Endometrial microvascular endothelial cells (primary cell): ENCODE results near the gene ZFHX2. TPM values are rescaled to one million over a fixed set of nuclear protein-coding genes. Genes with fewer than 3 reads are reported as not detected.

Experiments used
- in situ Hi-C: cut with HindIII; loops from 2 replicates; pipeline ENCODE4 v1.10.0; 2017; ENCODE audit warnings: low sequenced_read_pairs, low pct_unique_long_range_greater_than_20kb; ENCODE audit errors: inconsistent ontology term
- total RNA-seq: library from RNA; depleted of rRNA; stranded (reverse); fragments of >200 nt; gene quantifications from one replicate; pipeline ENCODE4 v1.2.3, GENCODE V29; 2015; ENCODE audit errors: inconsistent ontology term

Gene ZFHX2
- total RNA-seq, 1 donor from 2014 or later = under 0.01 TPM

DNA sequence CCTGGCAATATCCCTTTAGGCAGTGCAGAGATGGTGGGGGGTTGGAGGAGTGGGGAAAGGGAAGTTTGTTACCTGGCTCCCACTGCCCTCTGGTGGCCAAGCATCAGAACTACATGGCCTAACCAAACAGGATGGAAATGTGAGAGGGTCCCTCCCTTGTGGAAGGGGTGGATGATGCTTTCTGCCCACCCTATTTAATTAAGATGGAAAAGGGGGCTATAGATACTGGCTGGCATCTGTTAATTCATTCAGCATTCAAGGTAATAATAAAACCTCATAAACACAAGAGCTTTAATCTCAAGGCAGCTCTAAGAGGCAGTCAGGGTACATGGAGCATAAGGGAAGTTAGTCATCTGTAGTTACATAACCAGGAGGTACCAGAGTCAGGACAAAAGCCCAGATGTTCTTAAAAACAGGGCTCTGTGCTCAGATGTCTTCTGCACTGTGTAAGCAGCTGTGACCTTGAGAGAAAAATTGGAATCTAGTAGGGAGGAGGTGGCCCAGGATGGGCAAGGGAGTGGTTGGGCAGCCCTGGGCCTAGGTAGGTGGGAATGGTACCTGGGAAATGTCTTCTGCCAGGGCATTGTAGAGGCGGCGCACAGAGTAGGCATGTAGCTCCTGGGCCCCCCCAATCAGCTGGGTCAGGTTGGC lies 11.4 kb upstream of the ZFHX2 start:
- in situ Hi-C loops = no loop called here

DNA sequence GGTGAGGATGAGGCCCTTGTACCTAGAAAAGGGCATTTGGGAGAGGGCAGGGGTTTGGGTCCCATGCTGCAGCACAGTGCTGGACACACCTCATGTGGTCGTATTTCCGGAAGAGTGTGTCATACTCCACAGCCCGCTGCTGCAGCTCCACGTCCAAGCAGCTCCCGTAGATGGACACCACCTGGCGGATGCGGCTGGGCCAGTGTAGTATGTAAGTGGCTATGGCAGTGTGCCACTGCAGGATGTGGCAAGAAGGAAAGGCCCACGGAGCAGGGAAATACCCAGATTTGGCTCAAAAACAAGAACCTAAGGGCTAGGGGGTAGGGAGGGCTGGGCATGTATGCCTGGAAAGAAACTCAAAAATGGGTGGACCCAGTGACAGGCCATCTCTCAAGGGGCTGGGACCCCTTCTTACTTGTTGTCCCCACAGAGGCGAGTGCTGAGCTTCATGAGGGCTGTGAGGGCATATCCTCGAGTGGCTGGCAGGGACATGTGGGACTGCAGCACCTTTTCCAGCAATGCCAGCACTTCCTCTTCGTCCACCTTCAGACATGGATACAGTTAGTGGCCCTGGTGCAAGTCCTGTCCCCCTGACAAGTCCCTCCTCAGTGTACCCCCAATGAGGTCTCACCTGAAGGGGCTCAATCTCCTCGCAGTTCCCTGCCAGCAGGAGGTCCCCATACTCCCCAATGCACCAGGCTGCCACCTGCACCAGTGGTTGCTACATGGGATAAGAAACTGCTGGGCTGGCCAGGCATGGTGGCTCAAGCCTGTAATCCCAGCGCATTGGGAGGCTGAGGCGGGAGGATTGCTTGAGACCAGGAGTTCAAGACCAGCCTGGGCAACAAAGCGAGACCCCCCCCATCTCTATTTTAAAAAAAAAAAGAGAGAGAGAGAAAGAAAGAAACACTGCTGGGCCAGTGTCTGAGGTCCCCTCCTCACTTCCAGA lies 10.6 kb upstream of the ZFHX2 start:
- in situ Hi-C loops = no loop called here

DNA sequence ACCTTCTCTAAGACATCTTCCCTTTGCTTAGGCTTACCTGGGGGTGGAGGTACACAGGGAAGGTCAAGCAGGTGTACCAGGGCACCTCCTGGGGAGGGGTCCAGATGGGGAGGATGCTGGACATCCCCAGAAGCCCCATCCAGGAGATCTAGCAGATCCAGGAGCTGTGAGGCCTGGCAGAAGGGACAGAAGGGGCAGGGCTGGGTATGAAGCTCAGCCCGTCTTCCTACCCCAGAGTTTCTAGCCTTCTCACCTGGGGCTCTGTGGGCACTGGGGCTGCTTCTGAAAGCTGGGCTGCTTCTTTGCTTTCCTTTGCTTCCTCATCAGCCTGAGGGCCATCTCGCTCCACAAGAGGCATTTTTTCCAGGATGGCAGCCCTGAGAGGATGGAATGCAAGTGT lies 9.7 kb upstream of the ZFHX2 start:
- in situ Hi-C loops = no loop called here

DNA sequence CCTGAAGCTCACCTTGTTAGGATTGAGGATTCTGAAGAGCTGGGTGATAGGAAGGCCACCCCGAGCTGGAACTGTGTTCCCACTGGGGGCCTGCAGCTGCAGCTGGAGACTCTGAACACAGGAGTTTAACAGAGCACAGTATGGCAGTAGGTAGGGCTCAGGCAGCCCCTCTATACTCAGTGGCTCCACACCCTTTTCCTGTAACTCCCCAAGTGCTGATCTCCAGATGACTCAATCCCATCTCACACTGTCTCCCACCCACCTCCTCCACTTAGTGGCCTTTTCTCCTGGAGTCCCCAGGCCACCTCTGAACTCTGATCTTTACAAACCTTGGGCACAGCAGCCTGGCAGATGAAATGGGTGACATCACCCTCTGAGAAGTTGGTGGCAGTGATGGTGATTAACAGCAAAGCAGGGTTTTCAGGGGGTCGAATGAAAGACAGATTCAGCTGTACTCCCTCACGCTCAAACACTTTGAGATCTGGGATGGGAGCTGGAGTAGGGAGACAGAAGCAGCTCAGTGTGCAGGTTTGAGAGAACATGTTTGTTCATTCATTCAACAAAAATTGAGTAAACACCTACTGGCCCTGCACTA lies 8.5 kb upstream of the ZFHX2 start:
- in situ Hi-C loops = no loop called here

DNA sequence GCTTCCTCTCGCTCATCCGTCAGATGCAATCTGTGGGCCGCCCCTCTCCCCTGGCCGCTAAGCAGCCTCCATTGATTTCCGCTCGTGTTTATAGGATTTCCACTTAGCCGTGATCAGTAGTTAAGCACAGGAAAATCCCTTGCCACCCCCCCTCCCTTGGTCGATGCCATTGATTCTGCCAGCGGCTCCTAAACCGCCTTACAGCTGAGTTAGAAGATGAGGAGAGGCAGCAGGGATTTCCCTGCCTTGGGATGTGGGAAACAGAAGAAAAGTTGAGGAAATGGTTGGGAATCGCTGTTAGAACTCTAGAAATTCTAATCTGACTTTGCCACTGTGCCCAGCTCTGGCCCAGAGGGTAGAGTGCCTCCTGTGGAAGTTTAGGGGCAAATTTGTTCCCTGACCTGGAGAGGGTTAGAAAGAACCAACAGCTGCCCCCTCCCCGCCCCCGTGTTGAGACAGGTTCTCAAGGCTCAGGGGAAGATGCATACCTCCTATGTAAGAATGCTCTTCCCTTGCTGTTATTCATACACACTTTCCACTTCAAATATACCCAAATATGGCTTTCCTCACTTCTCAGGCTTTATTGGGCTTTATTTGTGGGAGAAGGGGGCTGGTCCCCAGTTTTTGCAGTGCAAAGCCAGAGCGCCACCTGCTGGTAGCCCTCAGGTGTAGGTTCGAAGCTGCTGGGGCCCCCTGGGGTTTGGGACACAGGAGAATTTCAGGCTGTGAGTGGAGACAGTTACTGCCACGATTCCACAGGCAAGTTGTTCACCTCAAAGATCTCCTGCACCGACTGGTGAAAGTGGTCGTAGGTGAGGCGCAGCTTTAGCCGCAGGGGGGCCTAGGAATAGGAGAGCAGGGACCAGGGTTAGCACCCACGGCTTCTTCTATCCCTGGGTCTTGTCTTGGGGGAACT lies 7.7 kb upstream of the ZFHX2 start:
- in situ Hi-C loops = no loop called here

DNA sequence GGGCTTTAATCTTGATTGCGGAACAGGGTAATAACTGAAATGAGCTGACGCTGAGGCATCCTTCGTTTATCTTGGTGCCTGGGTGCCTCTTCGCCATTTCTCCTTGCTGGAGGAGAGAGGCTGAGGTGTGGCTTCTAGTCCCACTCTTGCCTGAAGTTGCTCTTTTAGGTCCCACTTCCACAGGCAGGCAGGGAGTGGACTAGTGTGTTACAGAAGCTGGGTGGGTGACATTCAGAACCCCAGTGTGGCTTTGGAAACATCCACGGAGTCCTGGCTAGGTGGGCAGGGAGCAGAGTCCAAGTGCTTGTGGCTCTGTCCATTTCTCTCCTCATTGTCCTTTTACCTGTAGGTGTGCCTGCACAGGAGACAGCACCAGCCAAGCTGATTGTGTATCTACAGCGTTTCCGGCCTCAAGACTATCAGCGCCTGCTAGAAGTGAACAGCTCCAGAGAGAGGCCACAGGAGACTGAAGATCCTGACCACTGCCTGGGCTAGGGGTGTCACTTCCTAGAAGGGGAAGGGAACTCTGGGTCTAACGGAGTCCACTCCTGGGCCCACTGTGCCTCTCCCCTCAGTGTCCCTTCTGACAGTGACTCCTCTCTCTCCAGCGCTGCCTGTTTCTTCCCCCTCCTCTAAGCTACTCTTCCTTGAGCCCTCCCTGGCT lies 6.9 kb upstream of the ZFHX2 start:
- in situ Hi-C loops = no loop called here

DNA sequence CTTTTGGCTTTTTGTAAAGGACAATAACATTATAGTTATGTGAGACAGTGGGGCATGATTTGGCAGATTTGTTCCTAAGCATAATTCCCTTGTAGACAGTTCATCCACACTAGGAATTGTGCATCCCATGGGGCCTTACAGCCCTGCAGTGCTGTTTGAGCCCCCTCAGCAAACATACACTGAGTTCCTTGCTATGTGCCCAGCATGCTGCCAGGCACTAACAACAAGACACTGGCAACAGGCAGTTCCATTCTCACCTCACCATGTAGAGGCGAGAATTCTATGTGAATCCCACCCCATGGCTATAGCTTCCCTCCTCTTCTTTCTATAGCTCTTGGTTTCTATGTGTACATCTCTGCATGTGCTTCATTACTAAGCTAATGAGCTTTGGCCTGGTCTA lies 6.4 kb upstream of the ZFHX2 start:
- in situ Hi-C loops = no loop called here

DNA sequence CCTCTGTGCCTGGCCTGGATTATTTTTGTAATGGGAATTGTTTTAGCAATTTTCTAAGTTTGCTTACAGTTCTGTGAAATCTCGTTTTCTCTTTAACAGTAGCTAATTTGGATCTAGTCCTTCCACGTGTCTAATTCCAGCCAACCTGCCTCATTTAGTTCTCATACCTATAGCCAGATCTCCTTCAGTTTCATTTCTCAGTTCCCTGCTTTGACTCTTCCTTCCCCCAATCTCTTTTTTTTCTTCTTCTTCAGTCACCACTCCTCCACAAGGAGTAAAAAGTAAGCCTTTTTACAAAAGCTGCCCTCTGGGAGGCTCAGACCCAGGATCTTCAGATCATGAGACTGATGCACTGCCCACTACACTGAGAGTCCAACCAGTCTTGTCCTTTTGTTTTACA lies 6.0 kb upstream of the ZFHX2 start:
- in situ Hi-C loops = no loop called here

DNA sequence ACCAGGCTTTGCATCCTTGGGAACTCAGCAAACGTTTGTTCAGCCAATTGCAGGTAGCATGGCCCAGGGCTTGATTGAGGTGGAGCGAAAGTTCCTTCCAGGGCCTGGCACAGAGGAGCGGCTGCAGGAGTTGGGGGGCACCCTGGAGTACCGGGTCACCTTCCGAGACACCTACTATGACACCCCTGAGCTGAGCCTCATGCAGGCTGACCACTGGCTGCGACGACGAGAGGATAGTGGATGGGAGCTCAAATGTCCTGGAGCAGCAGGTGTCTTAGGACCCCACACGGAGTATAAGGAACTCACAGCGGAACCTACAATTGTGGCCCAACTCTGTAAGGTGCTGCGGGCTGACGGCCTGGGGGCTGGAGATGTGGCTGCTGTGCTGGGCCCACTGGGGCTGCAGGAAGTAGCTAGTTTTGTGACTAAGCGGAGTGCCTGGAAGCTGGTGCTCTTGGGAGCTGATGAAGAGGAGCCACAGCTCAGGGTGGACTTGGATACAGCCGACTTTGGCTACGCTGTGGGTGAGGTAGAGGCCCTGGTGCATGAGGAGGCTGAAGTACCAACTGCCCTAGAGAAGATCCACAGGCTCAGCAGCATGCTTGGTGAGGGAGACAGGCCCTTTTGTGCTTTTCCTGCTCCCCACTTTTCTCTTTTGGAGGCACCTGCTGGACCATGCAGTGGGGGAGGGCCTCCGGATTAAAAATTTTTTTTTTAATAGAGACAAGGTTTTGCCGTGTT lies 5.3 kb upstream of the ZFHX2 start:
- in situ Hi-C loops = no loop called here

DNA sequence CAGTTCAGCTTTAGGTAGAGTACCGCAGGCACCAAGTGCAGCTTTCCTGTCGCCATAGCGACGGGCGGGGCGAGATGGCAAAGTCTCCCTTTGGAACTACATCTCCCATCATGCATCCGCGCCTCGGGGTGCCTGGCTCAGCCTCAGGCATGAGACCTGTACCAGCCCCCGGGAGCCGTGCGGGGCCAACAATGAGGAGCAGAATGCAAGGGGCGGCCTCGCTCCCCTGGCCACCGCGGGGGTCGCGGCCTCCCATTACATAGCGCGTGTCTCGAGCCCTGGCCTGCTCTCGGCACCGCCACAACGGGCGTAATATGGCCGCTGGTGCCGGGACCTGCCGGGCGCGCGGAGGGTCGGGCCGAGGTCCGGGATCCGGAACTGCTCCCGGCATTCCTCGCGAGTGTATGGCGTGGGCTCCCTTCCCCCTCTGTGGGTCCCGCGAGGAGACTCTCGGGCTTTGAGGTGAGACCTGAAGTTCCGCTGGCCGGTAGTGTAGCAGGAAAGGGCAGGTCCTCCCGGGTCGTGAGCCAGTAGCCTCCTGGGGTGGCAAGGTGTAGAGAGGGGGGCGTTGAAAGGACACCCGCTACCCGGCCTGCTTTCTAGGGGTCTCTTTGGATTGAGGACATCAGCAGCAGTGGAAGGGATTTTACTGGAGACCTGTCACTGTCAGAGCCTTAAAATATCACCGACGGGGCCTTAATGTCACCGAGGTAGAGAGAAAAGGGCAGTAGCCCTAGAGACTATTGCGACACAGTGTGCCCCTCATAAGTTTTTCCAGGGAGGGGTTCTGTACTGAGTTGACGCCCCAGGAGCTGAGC lies 4.5 kb upstream of the ZFHX2 start, which contains the start of gene THTPA:
Gene THTPA (plus strand): TSS at position 390 of the 818 bp plus-strand sequence. CDS start 487 bp downstream, outside the sequence.
- in situ Hi-C loops = no loop called here

DNA sequence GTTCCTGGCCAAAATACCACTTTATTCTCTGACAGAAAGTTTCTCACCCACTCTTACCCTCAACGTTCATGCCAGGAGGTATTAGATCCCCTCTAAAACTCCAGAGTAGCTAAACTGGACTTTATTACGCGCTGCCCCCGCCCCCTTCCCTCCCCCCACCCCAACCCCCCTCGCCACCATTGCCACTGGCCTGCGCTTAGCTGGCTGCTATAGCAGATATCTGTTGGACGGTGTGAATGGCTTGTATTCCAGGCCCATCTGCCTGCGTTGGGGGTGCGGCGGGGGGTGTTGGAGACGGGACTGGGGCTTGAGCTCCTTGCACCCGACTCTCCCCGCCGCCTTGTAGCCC lies 3.9 kb upstream of the ZFHX2 start:
- in situ Hi-C loops = no loop called here

DNA sequence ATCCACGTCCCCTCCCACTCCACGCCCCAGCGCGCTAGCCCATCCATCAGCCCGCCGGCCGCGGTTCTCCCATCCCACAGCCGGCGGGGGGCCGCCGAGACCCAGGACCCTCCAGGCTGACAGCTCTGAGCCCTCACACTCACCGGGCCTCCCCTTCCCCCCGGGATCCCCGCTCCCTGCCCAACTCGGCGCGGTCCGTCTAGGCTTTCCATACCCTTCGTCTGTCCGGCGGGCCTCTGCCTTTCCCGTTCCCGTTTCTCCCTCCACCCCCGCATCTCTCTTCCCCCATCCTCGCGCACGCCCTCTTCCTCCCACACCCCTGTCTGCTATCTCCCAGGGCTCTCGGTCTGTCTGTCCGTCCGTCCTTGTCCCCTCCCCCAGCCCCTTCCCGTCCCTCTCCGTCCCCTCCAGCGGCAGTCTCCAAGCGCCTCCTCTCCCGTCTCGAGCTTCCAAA lies 726 bp downstream of the ZFHX2 start:
- in situ Hi-C loops = no loop called here

DNA sequence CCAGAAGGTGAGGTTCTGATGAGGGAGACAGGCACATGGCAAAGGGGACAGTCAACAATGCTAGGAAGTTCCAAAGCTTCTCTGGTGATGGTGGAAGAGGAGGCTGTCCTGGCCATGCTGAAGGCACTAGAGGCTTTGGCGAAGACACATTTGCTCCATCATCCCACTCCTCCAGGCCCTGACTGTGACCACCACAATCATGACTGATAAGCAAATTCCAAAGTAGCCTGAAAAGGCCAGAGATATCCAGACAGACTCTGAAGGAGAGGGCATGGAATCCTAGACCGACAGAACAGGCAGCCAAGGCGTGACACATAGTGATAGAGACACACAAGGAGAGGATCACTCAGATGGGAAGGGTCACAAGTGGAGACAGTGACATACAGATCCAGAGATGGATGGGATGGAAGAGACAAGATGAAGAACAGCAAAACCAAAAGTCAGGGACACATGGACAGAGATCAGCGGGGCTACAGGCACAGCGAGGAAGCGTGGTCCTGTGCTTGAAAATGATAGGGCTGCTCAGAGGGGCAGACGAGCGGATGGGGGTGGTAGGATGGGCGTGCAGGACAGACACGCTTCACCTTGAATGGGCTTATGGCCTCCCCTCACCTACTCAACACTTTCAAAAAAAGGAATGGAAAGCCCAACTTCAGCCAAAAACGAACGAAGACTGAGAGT lies 1.3 kb downstream of the ZFHX2 start:
- in situ Hi-C loops = no loop called here

DNA sequence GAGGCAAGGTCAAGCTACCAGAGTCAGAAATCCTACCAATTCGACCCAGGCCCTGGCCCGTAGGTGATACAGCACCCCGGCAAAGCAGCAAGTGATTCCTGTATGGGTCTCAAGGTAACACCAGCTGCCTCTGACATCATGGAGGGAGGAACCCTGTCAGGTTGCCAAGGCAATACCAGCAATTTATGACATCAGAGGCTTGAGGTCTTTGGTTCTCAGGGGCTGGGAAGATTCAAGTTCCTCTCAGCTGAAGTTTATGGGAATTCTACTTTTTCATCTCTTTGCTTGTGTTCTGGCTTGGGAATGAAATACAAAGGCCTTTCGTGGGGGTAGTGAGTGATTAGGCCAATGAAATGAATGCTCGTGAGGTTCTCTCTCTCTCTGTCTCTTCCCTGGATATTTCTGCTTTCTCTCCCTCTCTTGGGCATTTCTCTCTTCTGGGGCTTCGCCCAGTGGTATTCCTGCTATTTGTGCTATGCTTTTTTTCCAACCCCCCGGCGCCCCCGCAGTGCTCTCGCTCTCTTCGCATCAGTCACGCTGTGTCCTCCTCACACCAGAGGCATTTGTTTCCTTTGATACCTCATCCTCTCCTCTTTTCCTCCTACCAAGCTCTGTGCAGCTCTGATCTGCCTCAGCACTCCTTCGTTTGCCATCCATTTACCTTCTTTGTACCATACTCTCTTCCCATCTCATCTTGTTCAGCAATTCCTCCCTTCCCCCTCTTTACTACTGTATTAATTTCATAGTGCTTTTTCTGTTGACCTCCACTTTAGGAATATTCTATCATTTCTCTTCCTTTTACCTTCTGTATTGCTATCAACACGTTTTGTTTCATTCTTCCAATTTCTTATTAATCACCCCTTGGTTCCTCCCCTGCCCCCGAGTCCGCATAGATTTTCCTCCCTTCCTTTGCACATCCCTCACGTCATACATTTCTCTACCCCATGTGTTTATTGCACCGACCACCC lies 2.9 kb downstream of the ZFHX2 start:
- in situ Hi-C loops = no loop called here

DNA sequence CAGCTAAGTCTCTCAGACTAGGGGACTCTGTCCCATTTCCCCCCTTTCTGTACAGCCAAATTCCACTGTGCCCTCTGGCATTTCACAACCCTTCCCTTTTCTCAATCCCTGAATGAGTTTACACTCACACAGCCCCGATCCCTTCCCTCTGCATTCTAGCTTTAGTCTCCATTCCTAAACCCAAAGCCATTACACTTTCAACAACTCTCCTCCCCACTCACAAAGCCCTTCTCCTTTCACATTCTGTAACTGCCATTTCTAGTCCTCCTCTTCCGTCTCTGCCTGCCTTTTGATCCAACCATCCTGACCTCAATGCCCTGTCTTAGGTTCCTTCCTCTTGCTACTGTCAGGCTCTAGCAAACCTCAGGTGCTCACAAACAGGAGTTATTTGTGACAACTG lies 3.6 kb downstream of the ZFHX2 start:
- in situ Hi-C loops = no loop called here
